IMR-90 (cell line): Measurements from ENCODE around the gene ALKBH6.

Experiments
- BHLHE40 ChIP-seq: fragments of 150-350 bp; IDR thresholded peaks from 2 replicates; pipeline ENCODE4 v1.6.1; 2016; ENCODE audit warnings: mild to moderate bottlenecking, low read depth, low read length
- CEBPB ChIP-seq: IDR thresholded peaks from 2 replicates; pipeline ENCODE4 v1.6.1; 2012; ENCODE audit warnings: low read depth, low read length, improper control_type of control experiment
- CHD1 ChIP-seq: IDR thresholded peaks from 2 replicates; pipeline ENCODE4 v1.6.1; 2012; ENCODE audit warnings: low read depth, low read length, improper control_type of control experiment
- FOS ChIP-seq: fragments of 150-350 bp; IDR thresholded peaks from 2 replicates; pipeline ENCODE4 v1.6.1; 2016; ENCODE audit warnings: low read depth, low read length
- MAFK ChIP-seq: IDR thresholded peaks from 2 replicates; pipeline ENCODE4 v1.6.1; 2012; ENCODE audit warnings: low read depth, low read length, improper control_type of control experiment
- MAZ ChIP-seq: IDR thresholded peaks from 2 replicates; pipeline ENCODE4 v1.6.1; 2012; ENCODE audit warnings: low read depth, mild to moderate bottlenecking, low read length, improper control_type of control experiment, moderate library complexity, borderline replicate concordance
- MXI1 ChIP-seq: IDR thresholded peaks from 2 replicates; pipeline ENCODE4 v1.6.1; 2012; ENCODE audit warnings: low read depth, mild to moderate bottlenecking, low read length, moderate library complexity, borderline replicate concordance
- POLR2A ChIP-seq: IDR thresholded peaks from 2 replicates; pipeline ENCODE4 v1.6.1; 2012; ENCODE audit warnings: mild to moderate bottlenecking, low read depth, low read length
- RAD21 ChIP-seq: IDR thresholded peaks from 2 replicates; pipeline ENCODE4 v1.6.1; 2012; ENCODE audit warnings: low read length, improper control_type of control experiment
- RCOR1 ChIP-seq: IDR thresholded peaks from 2 replicates; pipeline ENCODE4 v1.6.1; 2012; ENCODE audit warnings: mild to moderate bottlenecking, low read length, improper control_type of control experiment; ENCODE audit not compliant: insufficient replicate concordance
- RFX5 ChIP-seq: IDR thresholded peaks from 2 replicates; pipeline ENCODE4 v1.8.0; 2012; ENCODE audit warnings: low read depth, mild to moderate bottlenecking, low read length, moderate library complexity
- TF ChIP-seq, protein P1 (sequence below): conservative IDR thresholded peaks from 2 replicates; pipeline ENCODE4 v1.5.1; 2012; ENCODE audit warnings: mild to moderate bottlenecking, low read depth, low read length, improper control_type of control experiment
- TF ChIP-seq, protein P2 (sequence below): fragments of 150-350 bp; IDR thresholded peaks from 2 replicates; pipeline ENCODE4 v1.6.1; 2016; ENCODE audit warnings: low read depth, mild to moderate bottlenecking, low read length, moderate library complexity, borderline replicate concordance
- TF ChIP-seq, protein P3 (sequence below): fragments of 150-350 bp; IDR thresholded peaks from 2 replicates; pipeline ENCODE4 v1.6.1; 2017; ENCODE audit warnings: mild to moderate bottlenecking, antibody characterized with exemption, low read length, low read depth

DNA sequence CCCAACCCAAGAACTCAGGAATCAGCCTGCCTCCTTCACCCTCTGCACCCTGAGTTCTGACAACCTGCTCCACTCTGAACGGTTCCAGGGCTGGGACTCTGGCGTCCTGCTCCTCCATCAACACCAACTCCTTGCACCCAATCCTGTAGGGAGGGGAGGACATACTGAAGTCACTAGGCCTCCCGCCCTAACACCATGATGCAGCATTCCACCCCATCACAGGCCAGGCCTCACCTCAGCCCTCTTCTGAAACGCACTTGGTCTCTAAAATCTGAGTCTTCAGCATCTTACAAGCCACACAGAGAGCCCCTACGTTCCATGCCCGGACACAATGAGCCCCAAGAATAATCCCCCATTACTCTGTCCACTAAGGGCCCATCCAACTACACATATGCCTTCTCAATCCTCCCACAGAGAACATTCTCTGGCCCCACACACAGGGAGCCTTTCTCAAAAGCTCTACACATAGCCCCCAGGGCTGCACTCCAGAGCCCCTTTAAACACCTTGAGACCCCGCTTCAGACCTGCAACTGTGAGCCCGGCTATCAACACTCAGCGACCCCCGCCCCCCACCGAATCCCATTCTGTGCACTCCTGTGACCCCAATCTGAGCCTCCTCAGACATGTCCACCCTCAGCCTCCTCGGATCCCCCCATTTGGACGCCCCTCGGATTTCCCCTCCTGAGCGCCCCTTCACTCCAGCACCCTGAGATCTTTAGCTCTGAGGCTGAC, 567 bp downstream of the ALKBH6 start:
- TF ChIP-seq RFX5 (no peak), MXI1 (no peak), CEBPB (no peak), RAD21 (no peak), CHD1 (no peak), POLR2A (no peak), MAZ (no peak), FOS (no peak), BHLHE40 (no peak), MAFK (no peak), RCOR1 (no peak)
- TF ChIP-seq, protein P1, sequence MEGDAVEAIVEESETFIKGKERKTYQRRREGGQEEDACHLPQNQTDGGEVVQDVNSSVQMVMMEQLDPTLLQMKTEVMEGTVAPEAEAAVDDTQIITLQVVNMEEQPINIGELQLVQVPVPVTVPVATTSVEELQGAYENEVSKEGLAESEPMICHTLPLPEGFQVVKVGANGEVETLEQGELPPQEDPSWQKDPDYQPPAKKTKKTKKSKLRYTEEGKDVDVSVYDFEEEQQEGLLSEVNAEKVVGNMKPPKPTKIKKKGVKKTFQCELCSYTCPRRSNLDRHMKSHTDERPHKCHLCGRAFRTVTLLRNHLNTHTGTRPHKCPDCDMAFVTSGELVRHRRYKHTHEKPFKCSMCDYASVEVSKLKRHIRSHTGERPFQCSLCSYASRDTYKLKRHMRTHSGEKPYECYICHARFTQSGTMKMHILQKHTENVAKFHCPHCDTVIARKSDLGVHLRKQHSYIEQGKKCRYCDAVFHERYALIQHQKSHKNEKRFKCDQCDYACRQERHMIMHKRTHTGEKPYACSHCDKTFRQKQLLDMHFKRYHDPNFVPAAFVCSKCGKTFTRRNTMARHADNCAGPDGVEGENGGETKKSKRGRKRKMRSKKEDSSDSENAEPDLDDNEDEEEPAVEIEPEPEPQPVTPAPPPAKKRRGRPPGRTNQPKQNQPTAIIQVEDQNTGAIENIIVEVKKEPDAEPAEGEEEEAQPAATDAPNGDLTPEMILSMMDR, result no peak
- TF ChIP-seq, protein P2, sequence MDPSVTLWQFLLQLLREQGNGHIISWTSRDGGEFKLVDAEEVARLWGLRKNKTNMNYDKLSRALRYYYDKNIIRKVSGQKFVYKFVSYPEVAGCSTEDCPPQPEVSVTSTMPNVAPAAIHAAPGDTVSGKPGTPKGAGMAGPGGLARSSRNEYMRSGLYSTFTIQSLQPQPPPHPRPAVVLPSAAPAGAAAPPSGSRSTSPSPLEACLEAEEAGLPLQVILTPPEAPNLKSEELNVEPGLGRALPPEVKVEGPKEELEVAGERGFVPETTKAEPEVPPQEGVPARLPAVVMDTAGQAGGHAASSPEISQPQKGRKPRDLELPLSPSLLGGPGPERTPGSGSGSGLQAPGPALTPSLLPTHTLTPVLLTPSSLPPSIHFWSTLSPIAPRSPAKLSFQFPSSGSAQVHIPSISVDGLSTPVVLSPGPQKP, result no peak
- TF ChIP-seq, protein P3, sequence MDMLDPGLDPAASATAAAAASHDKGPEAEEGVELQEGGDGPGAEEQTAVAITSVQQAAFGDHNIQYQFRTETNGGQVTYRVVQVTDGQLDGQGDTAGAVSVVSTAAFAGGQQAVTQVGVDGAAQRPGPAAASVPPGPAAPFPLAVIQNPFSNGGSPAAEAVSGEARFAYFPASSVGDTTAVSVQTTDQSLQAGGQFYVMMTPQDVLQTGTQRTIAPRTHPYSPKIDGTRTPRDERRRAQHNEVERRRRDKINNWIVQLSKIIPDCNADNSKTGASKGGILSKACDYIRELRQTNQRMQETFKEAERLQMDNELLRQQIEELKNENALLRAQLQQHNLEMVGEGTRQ, result no peak
